ENCODE data around the gene CKLF.
"Not testable (repeated sequence)": the region's sequence is repeated elsewhere in the genome, so short reads cannot be mapped to it uniquely, and the experiment has no call there.

The CKLF gene

GRCh38 chr16:66596986-66597848 is 44.8 kb downstream of the CKLF start:
- DNase-seq (ENCODE audit: low read depth in 2 of 2): no peak

GRCh38 chr16:66598111-66598510 is 45.7 kb downstream of the CKLF start:
- DNase-seq (ENCODE audit: low read depth in 2 of 2): no peak

DNA sequence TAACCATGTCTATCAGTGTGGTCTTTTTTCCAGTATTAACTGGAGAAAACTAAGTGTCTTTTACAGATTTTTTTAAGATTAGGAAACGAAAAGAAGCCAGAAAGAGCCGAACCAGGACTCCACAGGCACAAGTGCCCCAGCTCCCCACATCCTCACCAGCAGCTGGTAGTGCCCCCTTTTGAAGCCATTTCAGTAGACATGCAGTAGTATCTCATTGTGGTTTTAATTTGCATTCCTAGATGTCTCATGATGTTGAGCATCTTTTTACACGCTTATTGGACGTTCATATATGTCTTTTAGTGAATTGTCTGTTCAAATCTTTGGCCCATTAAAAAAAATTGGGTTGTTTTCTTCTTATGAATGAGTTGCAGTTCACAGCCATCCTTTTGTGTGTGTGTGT is 47.4 kb downstream of the CKLF start:
- DNase-seq (ENCODE audit: low read depth in 2 of 2): no peak

GRCh38 chr16:66600477-66600876 is 48.1 kb downstream of the CKLF start:
- DNase-seq (ENCODE audit: low read depth in 2 of 2): no peak

DNA sequence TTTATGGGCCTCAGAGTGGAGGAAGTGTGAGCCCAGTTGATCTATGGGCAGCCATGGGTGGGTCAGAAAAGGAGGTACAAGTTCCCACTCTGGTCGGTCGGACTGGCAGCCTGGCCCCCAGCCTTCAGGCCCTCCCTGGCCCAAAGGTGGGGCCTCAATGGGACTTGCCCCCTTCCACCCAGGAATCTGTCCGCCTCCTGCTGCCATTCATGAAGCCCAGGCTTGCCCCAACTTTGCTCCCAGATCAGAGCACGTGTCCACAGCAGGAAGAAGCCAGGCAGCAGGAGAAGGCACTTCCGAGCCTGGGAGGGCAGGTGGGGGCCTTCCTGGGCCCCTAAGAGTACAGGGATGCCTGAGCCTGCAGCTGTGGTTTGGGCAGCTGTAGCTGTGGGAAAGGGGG is 49.1 kb downstream of the CKLF start:
- no peak for DNase-seq (ENCODE audit: low read depth in 2 of 2)

DNA sequence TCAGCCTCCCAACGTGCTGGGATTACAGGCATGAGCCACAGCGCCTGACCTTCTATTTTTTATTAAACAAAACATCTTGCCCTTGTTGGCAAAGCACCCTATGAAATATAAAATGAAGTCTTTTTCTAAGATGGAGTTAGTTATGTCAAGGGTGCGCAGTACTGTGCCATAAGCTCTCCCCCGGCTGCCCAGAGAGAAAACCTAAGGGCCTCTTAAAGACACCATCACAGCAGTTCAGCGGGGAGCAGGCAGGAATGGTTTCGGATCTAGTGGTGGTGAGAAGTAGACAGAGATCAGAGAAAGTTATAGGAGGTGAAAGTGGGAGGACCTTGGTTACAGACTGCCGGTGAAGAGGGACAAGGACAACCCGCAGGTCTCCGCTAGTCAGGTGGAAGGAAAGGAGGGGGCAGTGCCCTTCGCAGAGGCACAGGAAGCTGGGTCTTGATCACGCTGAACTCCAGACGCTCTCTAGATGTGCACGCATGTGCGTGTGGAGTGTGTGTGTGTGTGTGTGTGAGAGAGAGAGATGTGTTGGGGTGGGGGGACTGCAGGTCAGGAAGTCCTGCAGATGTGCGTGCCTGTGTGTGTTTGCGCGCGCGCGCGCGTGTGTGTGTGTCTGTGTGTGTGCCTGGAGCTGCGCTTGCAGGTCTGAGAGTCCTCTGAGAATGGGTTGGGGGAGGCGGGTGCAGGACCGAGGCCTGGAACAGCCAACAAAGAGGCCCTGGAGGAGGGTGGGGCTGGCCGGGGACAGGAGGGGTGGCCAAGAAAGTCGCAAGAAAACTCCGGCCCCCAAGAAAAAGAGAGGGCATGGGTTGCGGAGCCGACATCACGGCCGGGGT is 51.4 kb downstream of the CKLF start:
- peak; percentile 41 to 47 for DNase-seq (ENCODE audit: low read depth in 2 of 2)

GRCh38 chr16:66604376-66605176 is 52.2 kb downstream of the CKLF start, which contains the start of gene CMTM3:
TSS of gene CMTM3 (plus strand) at chr16:66604704. CDS start at chr16:66604806, 102 bp downstream.
- peak; percentile 61 to 73 for DNase-seq (ENCODE audit: low read depth in 2 of 2)

- peak in 1 of 2 donors; percentile 35 for DNase-seq (ENCODE audit: low read depth in 2 of 2)
Observed at GRCh38 chr16:66605177-66605978, 53.0 kb downstream of the CKLF start.

- no peak for DNase-seq (ENCODE audit: low read depth in 2 of 2)
Observed at GRCh38 chr16:66605979-66606751, 53.8 kb downstream of the CKLF start.

DNA sequence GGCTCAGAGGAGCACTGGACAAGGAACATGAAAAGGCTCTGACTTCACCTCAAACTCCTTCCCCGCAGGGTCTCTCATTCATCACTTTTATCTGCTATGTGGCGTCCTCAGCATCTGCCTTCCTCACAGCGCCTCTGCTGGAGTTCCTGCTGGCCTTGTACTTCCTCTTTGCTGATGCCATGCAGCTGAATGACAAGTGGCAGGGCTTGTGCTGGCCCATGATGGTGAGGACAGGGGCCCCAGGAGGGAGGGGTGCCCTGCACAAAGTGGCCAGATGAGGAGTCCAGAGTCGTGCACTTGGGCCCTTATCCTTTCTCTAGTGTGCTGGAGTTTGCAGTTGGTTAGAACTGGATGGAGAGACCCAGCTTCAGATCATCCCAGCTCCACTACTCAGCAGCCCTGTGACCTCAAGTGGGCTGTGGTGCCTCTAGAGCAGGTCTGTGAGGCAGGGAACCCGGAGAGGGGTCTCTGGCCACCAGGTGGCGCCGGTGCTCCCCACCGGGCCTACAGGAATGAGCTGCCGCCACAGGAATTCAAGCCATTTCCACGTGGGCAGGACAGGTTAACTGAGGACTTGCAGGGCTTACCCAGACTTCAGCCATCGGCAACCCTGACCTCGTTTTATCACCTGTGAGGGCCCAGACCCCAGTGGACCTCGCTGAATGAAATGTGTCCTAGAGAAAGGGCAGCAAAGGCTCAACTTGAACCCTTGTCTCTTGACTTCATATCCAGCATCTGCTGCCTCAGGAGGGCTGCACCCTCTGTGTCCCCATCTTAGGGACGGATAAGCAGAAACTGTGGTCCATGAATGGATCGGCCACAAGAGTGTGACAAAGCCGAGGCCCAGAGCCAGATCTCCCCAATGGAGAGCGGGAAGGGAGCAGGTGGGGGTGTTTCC is 56.1 kb downstream of the CKLF start:
- peak; percentile 84 to 89 for DNase-seq (ENCODE audit: low read depth in 2 of 2)

- no peak for DNase-seq (ENCODE audit: low read depth in 2 of 2)
Observed at GRCh38 chr16:66609139-66609510, 56.7 kb downstream of the CKLF start.

GRCh38 chr16:66610111-66610820 is 57.9 kb downstream of the CKLF start:
- DNase-seq (ENCODE audit: low read depth in 2 of 2): no peak

- DNase-seq (ENCODE audit: low read depth in 2 of 2): not testable (repeated sequence)
Observed at GRCh38 chr16:66611911-66612310, 59.5 kb downstream of the CKLF start.

DNA sequence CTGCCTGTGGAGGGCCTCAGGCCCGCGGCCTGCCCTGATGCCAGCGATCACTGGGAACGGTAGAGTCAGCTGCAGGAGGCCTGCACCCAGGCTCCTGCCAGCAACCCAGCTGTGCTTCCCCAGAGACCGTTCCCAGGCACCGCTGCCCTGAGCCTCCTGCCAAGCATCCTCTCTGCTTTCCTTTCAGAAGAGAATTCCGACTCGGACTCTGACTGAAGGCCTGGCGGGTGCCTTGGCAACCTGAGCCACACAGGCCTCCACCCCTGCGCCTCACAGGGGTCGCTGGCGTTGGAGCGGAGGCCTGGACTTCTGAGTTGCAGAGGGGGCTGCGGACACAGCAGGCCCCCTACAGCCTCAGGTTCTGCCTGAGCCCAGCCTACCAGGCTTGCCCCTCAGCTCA is 60.0 kb downstream of the CKLF start:
- DNase-seq (ENCODE audit: low read depth in 2 of 2): no peak

DNA sequence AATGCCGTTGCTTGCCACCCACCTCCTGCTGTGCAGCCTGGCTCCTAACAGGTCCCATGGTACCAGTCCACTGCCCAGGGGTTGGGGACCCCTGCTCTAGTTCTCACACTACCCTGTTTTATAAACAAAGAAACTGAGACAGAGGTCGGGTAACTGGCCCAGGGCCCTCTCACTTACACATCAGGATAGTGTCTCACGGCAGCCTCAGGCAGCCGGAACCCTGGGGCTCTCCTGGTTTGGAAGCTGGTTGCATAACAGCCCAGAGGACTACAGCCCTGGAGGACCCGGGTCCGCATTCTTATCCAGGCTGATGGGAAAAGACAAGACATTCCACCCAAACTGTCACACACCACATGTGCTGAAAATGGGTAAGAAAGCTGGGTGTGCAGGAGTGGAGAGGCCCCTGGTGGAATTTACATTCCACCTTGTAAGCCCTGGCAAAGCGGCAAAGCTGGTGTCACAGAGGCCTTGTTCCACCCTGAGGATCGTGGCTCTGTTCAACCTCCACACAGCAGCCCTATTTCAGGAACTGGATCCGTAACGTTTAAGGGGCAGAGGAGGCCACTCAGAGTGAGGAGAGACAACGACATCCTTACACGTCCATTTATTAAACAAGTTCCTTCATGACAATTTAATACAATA is 61.9 kb downstream of the CKLF start:
- no peak for DNase-seq (ENCODE audit: low read depth in 2 of 2)

Data from stimulated activated CD4-positive, alpha-beta T cell treated with anti-CD3 and anti-CD28 coated beads, Interleukin-1b, Interleukin-23, amount 100 ng/mL, for 4 hours (primary cell).